Thoracic aorta (tissue), 2 donors: ENCODE results near the gene TNIK. TPM values are rescaled to one million over a fixed set of nuclear protein-coding genes. Genes with fewer than 3 reads are reported as not detected.

Experiments used
- ATAC-seq: fragments of 150-250 bp; one replicate; pipeline ENCODE4 v1.8.0; 2017; ENCODE audit warnings: low read depth; ENCODE audit not compliant: insufficient number of reproducible peaks, low FRiP score
- DNase-seq: peaks from one replicate; pipeline ENCODE4 v3.0.0-alpha.2; 2020; ENCODE audit warnings: low spot score
- H3K27ac ChIP-seq, 2 donors: fragments of 200-600 bp; sonication (generic); 1 replicate in 1 of 2; 2 replicates in 1 of 2; pipeline ENCODE4 v1.5.1; 2016; ENCODE audit warnings: mild to moderate bottlenecking in 2 of 2, moderate library complexity in 2 of 2
- H3K27me3 ChIP-seq: fragments of 200-600 bp; sonication (generic); replicated peaks from 2 replicates; pipeline ENCODE4 v1.6.0; 2016; ENCODE audit warnings: mild to moderate bottlenecking; ENCODE audit not compliant: insufficient read depth
- H3K36me3 ChIP-seq: fragments of 200-600 bp; sonication (generic); one replicate; pipeline ENCODE4 v1.5.1; 2016
- H3K4me1 ChIP-seq, 2 donors: fragments of 200-600 bp; sonication (generic); 1 replicate in 1 of 2; 2 replicates in 1 of 2; pipeline versions ENCODE4 v1.5.1 to v1.6.0; 2016; ENCODE audit warnings: low read depth in 2 of 2, mild to moderate bottlenecking in 1 of 2; ENCODE audit not compliant: control insufficient read depth in 1 of 2
- H3K4me3 ChIP-seq: fragments of 200-600 bp; sonication (generic); 2 replicates; pipeline ENCODE4 v1.5.1; 2016; ENCODE audit warnings: mild to moderate bottlenecking
- H3K9me3 ChIP-seq: fragments of 200-600 bp; sonication (generic); 2 replicates; pipeline ENCODE4 v1.5.1; 2016
- CTCF ChIP-seq: fragments of 200-600 bp; sonication (generic); IDR thresholded peaks from one replicate; pipeline ENCODE4 v1.5.1; 2019; ENCODE audit warnings: antibody characterized with exemption
- total RNA-seq, 2 donors: library from RNA; depleted of rRNA; stranded (reverse); fragments of >200 nt; gene quantifications; one replicate each; pipeline versions ENCODE4 v1.1.0 to v1.2.3, GENCODE V29; 2016

The TNIK gene
- total RNA-seq, 2 donors from 2014 or later = 18.3 to 21.7 TPM

- Histone ChIP-seq H3K36me3 (no peaks in the 10 kb centered on the region), H3K27ac (no peak overlapping the region), H3K4me3 (no peak overlapping the region), H3K27me3 (no peaks in the 10 kb centered on the region), H3K9me3 (no peaks in the 10 kb centered on the region), H3K4me1 (no peaks in the 10 kb centered on the region)
- ATAC-seq = no peak
- no peak for DNase-seq
- TF ChIP-seq CTCF = no peak
These were observed 320.0 kb downstream of the TNIK start for GRCh38 chr3:171140246-171140645.

- Histone ChIP-seq H3K4me1 (no peaks in the 10 kb centered on the region), H3K9me3 (no peaks in the 10 kb centered on the region), H3K27me3 (no peaks in the 10 kb centered on the region), H3K4me3 (no peak overlapping the region), H3K27ac (no peak overlapping the region), H3K36me3 (no peaks in the 10 kb centered on the region)
- ATAC-seq (no peak), DNase-seq (no peak)
- no peak for TF ChIP-seq CTCF
These were observed 322.2 kb downstream of the TNIK start for GRCh38 chr3:171138027-171138426.

GRCh38 chr3:171135549-171135948 is 324.7 kb downstream of the TNIK start:
- Histone ChIP-seq H3K9me3 (no peaks in the 10 kb centered on the region), H3K27me3 (no peaks in the 10 kb centered on the region), H3K4me3 (no peak overlapping the region), H3K4me1 (no peaks in the 10 kb centered on the region), H3K36me3 (no peaks in the 10 kb centered on the region), H3K27ac (no peak overlapping the region)
- no peak for TF ChIP-seq CTCF
- no peak for ATAC-seq
- no peak for DNase-seq

- H3K9me3 ChIP-seq = no peaks in the 10 kb centered on the region
- no peak for TF ChIP-seq CTCF
- no peaks in the 10 kb centered on the region for H3K27me3 ChIP-seq
- no peaks in the 10 kb centered on the region for H3K36me3 ChIP-seq
- H3K27ac ChIP-seq = no peak overlapping the region
- DNase-seq = no peak
- no peaks in the 10 kb centered on the region for H3K4me1 ChIP-seq
- H3K4me3 ChIP-seq = no peak overlapping the region
- no peak for ATAC-seq
These were observed 326.2 kb downstream of the TNIK start for GRCh38 chr3:171133796-171134569.

- Histone ChIP-seq H3K9me3 (no peaks in the 10 kb centered on the region), H3K27me3 (no peaks in the 10 kb centered on the region), H3K27ac (no peak overlapping the region), H3K4me3 (no peak overlapping the region), H3K36me3 (no peaks in the 10 kb centered on the region), H3K4me1 (no peaks in the 10 kb centered on the region)
- no peak for ATAC-seq
- TF ChIP-seq CTCF = no peak
- DNase-seq = no peak
These were observed 326.9 kb downstream of the TNIK start for GRCh38 chr3:171133337-171133736.
